AG08396 (cell line): Measurements from ENCODE around the gene C12orf56.
"Not testable (repeated sequence)": the region's sequence is repeated elsewhere in the genome, so short reads cannot be mapped to it uniquely, and the experiment has no call there.

Experiments used
- DNase-seq: peaks from one replicate; pipeline ENCODE4 v3.0.0; 2012; ENCODE audit warnings: low spot score, mixed read lengths

The C12orf56 gene

DNA sequence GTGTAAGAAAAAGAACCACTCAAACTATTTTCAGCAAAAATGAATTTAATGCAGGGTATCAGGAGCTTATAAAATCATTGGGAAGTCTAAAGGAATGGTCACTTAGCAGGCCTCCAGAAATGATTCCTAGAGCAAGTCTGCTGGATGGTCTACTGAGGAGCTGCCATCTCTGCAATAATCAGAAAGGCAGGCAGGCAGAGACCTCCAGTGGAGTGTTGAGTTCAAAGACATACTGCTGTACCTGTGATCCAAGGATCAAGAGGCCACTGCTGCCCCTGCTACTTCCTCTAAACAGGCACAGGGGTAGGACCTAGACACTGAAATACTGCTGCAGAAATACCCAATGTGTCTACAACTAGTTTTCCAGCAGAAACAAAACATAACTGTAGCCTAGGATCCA, 154.0 kb downstream of the C12orf56 start:
- no peak for DNase-seq

DNA sequence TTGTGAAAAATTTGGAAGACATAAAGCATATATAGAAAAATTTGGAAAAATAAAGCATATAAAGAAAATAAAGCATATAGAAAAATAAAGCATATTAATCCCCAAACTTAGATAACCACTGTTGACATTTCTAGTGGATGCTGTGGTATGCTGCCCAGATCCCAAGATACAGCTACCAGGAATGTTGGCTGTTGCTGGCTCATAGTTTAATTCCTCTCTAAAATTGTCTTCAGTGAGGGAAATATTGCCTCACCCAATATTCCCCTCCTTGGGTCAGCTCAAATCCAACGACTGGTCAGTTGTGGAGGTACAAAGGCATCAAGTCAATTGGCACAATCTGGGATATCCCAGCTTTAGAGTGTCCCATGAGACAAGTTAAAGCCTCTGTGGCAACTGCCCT, 158.4 kb downstream of the C12orf56 start:
- DNase-seq = peak; percentile 11

DNA sequence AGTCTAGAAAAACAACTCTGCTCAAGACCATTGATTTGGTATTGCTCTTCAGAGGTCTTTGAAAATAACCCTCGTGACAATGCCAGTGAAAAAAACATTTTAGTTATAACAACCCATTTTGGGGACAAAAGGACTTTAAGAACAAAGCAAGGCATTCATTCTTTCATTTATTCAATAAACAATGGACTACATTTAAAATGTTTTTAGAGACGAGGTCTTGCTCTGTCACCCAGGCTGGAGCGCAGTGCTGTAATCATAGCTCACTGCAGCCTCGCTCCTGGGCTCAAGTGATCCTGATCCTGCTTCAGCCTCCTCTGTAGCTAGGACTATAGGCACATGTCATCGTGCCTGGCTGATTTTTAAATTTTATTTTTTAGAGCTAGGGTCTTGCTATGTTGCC, 160.8 kb downstream of the C12orf56 start:
- no peak for DNase-seq

DNA sequence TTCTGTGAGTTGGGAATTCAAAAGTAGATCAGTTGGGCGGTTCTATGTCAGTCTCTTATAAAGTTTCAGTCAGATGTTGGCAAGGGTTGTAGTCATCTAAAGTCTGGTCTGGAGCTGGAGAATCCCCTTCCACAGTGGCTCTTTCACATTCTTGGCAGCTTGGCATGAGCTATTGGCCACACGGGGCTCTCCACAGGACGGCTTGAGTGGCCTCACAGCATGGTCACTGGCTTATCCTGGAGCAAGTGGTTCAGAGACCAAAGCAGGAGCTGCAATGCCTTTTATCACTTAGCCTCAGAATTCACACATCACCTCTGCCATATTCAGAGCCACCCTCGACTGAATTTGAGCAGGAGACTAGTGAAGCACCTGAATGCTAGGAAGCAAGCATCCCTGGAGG, 161.3 kb downstream of the C12orf56 start:
- DNase-seq = no peak

DNA sequence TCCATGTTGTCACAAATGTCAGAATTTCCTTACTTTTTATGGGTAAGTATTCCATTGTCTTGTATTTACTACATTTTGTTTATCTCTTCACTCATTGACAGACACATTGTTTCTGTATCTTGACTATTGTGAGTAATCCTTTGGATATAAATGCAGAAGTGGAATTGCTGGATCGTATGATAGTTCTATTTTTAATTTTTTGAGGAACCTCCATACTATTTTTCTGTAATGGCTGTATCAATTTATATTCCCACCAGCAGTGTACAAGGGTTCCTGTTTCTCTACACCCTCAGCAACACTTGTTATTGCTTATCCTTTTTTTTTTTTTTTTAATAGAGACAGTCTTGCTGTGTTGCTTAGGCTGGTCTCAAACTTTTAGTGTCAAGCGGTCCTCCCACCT, 164.9 kb downstream of the C12orf56 start:
- DNase-seq = no peak

DNA sequence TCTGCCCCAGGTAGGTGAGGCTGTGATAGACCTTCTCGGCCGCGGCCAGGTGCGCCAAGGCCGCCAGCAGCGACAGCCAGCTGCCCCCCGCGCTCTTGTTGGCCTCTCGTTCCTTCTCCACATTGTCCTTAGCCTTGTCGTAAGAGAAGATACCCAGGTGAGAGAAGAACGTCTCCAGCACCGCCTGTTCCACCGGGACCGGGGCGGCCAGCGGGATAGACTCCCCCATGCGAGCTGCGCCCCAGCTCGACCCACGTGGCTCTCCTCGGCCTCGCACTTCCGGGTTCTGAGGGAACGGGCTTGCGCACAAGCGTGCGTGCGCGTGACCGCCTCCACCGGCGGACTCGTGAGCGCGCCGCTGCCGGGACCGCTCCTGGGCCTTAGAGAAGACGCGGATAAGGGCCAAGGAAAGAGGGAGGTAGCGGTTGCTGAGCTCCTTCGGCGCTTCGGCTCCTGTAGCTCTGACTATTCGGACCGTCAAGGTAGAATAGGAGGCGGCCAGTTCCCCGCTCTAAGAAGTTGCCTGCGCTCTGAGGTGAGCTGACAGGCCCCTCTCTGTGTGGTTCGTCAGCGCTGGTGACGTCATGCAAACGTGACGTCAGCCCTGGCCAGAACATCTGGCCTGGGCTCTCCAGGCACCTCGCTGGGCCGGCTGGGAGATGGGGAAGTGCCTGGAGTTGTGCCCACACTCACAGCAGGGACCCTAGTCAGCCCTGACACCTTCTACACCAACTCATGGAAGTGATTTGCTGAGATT, 168.4 kb downstream of the C12orf56 start, which contains the start of gene KICS2:
KICS2 (minus strand) TSS at position 288 of the 757 bp plus-strand sequence; CDS start at position 229, 59 bp downstream.
- peak; percentile 94 for DNase-seq

DNA sequence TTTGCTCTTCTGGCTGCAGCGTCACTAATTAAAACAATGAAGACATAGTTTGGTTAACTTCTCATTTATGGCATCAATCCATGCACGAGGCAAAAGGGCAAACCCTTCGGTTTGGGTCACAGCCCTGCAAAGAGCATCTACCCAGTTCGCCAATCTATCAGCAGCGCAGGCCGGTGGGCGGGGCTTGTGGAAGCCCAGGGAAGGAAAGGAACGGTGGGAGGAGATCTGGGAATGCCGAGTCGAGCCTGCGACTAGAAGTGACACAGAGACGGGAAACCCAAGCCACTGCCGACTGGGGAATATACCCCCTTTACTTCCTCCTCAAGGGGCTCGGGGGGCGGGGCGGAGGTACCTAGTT, 168.9 kb downstream of the C12orf56 start:
- DNase-seq = peak; percentile 82

DNA sequence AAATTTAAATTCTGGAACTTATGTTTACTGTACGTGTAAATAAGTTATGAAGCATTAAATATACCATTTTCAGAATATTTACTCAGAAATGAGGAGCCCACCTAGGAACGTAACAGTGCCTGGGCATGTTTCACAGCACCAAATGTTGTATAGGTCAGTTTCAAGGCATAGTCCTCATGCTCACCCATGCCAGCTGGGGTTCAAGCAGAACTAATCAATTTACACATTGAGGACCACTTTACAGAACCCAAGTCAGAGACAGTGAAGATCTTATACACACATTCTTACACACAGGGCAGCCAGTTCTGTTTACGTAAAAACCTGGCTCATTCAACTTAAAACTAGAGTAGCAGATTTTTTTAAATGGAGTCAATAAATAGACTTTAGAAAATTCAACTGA, 170.5 kb downstream of the C12orf56 start:
- DNase-seq = no peak

DNA sequence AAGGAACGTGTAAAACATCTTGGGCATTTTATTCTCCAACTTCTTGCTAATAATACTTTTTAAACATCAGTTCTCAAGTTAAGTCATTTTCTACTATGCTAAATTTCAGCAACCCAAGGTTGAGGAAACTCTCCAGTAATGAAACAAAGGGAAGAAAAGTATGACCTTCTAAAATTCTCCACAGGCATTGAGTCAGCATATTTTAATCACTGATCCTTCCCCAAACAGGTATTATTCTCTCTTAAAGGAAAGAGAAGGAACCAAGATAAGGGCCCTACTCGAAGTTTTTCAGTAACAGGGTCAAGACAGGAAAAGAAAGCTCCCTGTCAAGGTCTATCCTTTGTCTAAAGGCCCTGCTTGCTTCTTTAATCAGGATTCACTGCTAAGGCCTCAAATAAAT, 171.4 kb downstream of the C12orf56 start:
- DNase-seq = no peak

DNA sequence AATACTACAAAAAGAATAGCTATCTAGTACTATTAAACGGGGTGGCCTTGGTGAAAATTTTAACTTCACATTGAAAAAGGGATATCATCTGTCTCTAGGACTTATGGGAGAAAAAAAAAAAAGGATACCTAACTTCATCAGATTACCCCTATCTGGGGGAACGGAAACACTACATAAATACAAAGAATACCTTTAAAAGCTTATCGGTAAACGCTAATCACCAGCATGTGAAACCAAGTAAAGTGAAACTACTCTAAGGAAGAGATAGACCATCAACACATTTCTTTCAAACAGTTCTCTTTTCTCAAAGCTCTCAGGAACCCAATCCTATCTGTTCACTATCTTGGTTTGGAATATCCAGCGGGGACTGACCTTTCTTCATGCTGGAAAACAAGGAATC, 172.0 kb downstream of the C12orf56 start:
- no peak for DNase-seq

DNA sequence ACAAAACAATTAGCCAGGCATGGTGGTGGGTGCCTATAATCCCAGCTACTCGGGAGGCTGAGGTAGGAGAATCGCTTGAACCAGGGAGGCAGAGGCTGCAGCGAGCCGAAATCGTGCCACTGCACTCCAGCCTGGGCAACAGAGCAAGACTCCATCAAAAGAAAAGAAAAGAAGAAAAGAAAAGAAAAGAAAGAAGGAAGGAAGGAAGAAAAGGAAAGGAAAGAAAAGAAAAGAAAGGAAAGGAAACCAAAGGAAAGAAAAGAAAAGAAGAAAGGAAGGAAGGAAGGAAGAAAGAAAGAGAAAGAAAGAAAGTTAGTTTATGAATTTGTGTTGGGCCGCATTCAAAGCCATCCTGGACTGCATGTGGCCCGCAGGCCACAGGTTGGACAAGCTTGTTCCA, 172.9 kb downstream of the C12orf56 start:
- not testable (repeated sequence) for DNase-seq

DNA sequence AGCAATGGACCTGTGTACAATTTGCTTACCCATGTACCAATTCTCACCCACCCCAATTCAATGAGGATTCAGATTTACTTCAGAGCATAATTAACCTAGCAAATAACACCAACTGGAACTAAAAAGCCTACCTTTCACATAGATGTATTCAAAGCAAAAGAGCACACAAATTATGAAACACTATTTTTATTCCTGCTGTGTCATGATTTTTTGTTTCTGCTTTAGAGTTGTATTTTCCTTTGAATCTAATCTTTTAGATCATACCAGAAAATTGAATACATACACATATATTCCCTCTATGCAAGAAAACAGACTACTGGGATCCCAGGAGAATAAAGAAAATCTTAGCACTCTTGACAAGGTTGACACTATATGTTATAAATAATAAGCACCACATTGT, 174.3 kb downstream of the C12orf56 start:
- DNase-seq = no peak
